Kidney epithelial cell (primary cell): ENCODE data around the gene SLX4IP. TPM values are rescaled to one million over a fixed set of nuclear protein-coding genes. Genes with fewer than 3 reads are reported as not detected.

Experiments used
- DNase-seq: peaks from one replicate; pipeline ENCODE4 v3.0.0-alpha.2; 2010; ENCODE audit warnings: low read depth
- H3K27me3 ChIP-seq: 2 replicates; pipeline ENCODE4 v1.6.0; 2011; ENCODE audit warnings: low read length; ENCODE audit not compliant: control insufficient read depth, insufficient read depth
- H3K36me3 ChIP-seq: 2 replicates; pipeline ENCODE4 v1.5.1; 2011; ENCODE audit warnings: low read length; ENCODE audit not compliant: control insufficient read depth, insufficient read depth
- H3K4me3 ChIP-seq: 2 replicates; pipeline ENCODE4 v1.5.1; 2011; ENCODE audit warnings: low read depth, mild to moderate bottlenecking, control low read depth, low read length
- CTCF ChIP-seq: IDR thresholded peaks from 2 replicates; pipeline ENCODE4 v1.5.1; 2011; ENCODE audit warnings: mild to moderate bottlenecking, moderate library complexity, low read length, control low read depth, inconsistent platforms; ENCODE audit not compliant: insufficient read depth, poor library complexity, severe bottlenecking
- total RNA-seq: library from RNA; depleted of rRNA; stranded (reverse); fragments of >200 nt; gene quantifications from 2 replicates; pipeline ENCODE4 v1.2.3, GENCODE V29; 2015

The SLX4IP gene
- total RNA-seq, 1 donor from 2014 or later: 5.8 TPM

DNA sequence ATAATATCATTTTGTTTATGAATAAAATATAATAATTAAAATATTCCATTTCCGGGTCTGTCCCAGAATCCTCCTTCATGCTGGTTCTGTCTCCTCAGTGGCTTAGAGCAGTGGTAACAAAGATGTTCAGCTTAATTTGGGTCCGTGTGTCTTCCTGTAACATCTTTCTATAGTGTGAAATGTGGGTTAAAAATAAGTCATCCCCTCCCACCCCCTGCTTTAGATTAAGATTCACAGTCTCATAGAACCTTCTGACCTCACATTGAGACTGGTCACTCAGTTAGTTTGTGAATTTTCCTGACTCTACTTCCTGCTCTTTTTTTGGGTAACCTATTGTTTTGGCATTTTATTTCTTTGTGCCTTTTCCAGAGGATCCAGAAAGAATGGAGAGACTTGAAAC, 55.2 kb downstream of the SLX4IP start:
- DNase-seq: no peak
- H3K36me3 ChIP-seq: no peaks in the 10 kb centered on the region
- H3K4me3 ChIP-seq: no peak overlapping the region
- no peak for TF ChIP-seq CTCF
- H3K27me3 ChIP-seq: no peaks in the 10 kb centered on the region

DNA sequence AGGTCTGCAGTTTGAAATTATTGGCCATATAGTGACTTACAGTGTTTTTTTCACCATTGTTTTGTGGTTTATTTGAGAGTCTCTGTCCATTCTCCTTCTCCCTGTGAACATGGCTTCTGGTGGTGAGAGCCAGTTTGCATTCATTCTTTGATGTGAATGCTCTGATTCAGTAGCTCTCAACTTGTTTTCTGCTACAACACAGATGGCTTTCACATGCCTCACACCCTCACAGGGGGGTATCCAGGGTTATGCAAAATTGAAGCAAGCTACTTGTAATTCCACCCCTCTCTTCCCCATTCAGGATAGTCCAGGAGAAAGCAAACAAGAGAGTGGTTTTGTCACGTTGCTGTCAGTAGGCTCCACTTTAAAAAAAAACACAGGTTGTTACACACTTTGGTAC, 55.6 kb downstream of the SLX4IP start:
- TF ChIP-seq CTCF: no peak
- H3K36me3 ChIP-seq: no peaks in the 10 kb centered on the region
- DNase-seq: no peak
- no peak overlapping the region for H3K4me3 ChIP-seq
- H3K27me3 ChIP-seq: no peaks in the 10 kb centered on the region

DNA sequence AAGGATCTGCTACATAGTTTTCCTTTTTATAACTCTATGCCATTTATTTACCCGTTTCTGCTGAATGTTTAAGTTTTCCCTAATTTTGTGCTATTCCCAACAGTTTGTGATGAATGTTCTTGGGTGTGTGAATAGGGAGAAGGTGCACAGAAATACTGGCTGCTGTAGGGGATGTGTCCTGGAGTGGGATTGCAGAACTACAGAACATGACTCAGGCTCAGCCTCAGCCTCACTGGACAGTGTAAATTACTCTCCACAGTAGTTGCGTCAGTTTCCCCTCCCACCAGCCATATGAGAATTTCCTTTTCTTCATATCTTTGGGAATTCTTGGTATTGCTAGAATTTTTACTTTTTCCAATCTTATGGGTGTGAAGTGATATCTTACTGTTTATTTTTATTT, 57.0 kb downstream of the SLX4IP start:
- Histone ChIP-seq H3K4me3 (no peak overlapping the region), H3K36me3 (no peaks in the 10 kb centered on the region), H3K27me3 (no peaks in the 10 kb centered on the region)
- TF ChIP-seq CTCF: no peak
- no peak for DNase-seq

- H3K27me3 ChIP-seq: no peaks in the 10 kb centered on the region
- no peak for DNase-seq
- no peak for TF ChIP-seq CTCF
- H3K36me3 ChIP-seq: no peaks in the 10 kb centered on the region
- no peak overlapping the region for H3K4me3 ChIP-seq
These were observed 57.7 kb downstream of the SLX4IP start for GRCh38 chr20:10492844-10493243.

- H3K27me3 ChIP-seq: no peaks in the 10 kb centered on the region
- no peak overlapping the region for H3K4me3 ChIP-seq
- no peaks in the 10 kb centered on the region for H3K36me3 ChIP-seq
- no peak for DNase-seq
- no peak for TF ChIP-seq CTCF
These were observed 60.1 kb downstream of the SLX4IP start for GRCh38 chr20:10495173-10495572.

GRCh38 chr20:10496465-10496864, 61.4 kb downstream of the SLX4IP start:
- no peak for TF ChIP-seq CTCF
- Histone ChIP-seq H3K27me3 (no peaks in the 10 kb centered on the region), H3K4me3 (no peak overlapping the region), H3K36me3 (no peaks in the 10 kb centered on the region)
- DNase-seq: no peak
